SK-N-SH treated with all-trans-retinoic acid at 6 μM for 48 hours (cell line): Measurements from ENCODE around the gene SERTAD2.

Source experiments
- ATAC-seq: fragments of 200-7000 bp; cut with Tn5 transposase; 3 replicates; pipeline ENCODE4 v1.9.1; 2020; ENCODE audit warnings: mild to moderate bottlenecking, moderate library complexity
- ARNTL ChIP-seq: fragments of 450-650 bp; formaldehyde crosslinking; IDR thresholded peaks from 2 replicates; pipeline ENCODE4 v1.5.0; 2020; ENCODE audit warnings: low read depth, mild to moderate bottlenecking, moderate library complexity, borderline replicate concordance
- BACH2 ChIP-seq: fragments of 250-450 bp; sonication (Bioruptor Pico); IDR thresholded peaks from 2 replicates; pipeline ENCODE4 v1.9.0; 2021; ENCODE audit warnings: mild to moderate bottlenecking, borderline replicate concordance
- CSDC2 ChIP-seq: fragments of 250-450 bp; sonication (Bioruptor Pico); IDR thresholded peaks from 2 replicates; pipeline ENCODE4 v1.5.0; 2020; ENCODE audit warnings: mild to moderate bottlenecking, moderate library complexity
- CSRNP3 ChIP-seq: fragments of 250-450 bp; sonication (Bioruptor Pico); IDR thresholded peaks from 2 replicates; pipeline ENCODE4 v1.5.1; 2021; ENCODE audit warnings: mild to moderate bottlenecking, moderate library complexity
- ESRRG ChIP-seq: fragments of 250-450 bp; sonication (Bioruptor Pico); IDR thresholded peaks from 2 replicates; pipeline ENCODE4 v1.6.1; 2021; ENCODE audit warnings: mild to moderate bottlenecking
- GLIS3 ChIP-seq: fragments of 250-450 bp; sonication (Bioruptor Pico); IDR thresholded peaks from 2 replicates; pipeline ENCODE4 v1.5.0; 2020; ENCODE audit warnings: mild to moderate bottlenecking, moderate library complexity
- ISL1 ChIP-seq: fragments of 250-450 bp; sonication (Bioruptor Pico); IDR thresholded peaks from 2 replicates; pipeline ENCODE4 v2.1.2; 2022; ENCODE audit warnings: mild to moderate bottlenecking, moderate library complexity
- OSR1 ChIP-seq: fragments of 250-450 bp; sonication (Bioruptor Pico); IDR thresholded peaks from 2 replicates; pipeline ENCODE4 v1.8.0; 2022; ENCODE audit warnings: moderate library complexity, mild to moderate bottlenecking, inconsistent platforms
- POU6F1 ChIP-seq: fragments of 250-450 bp; sonication (Bioruptor Pico); IDR thresholded peaks from 2 replicates; pipeline ENCODE4 v1.8.0; 2021; ENCODE audit warnings: low read depth, mild to moderate bottlenecking, moderate library complexity, borderline replicate concordance
- PPARA ChIP-seq: fragments of 250-450 bp; sonication (Bioruptor Pico); IDR thresholded peaks from 2 replicates; pipeline ENCODE4 v1.5.0; 2020; ENCODE audit warnings: mild to moderate bottlenecking, borderline replicate concordance
- RARB ChIP-seq: fragments of 250-450 bp; sonication (Bioruptor Pico); IDR thresholded peaks from 2 replicates; pipeline ENCODE4 v1.8.0; 2021; ENCODE audit warnings: mild to moderate bottlenecking, moderate library complexity
- SNAI2 ChIP-seq: fragments of 250-450 bp; sonication (Bioruptor Pico); IDR thresholded peaks from 2 replicates; pipeline ENCODE4 v1.5.0; 2020; ENCODE audit warnings: mild to moderate bottlenecking, moderate library complexity
- TOX ChIP-seq: fragments of 250-450 bp; sonication (Bioruptor Pico); IDR thresholded peaks from 2 replicates; pipeline ENCODE4 v1.8.0; 2021; ENCODE audit warnings: mild to moderate bottlenecking, moderate library complexity, borderline replicate concordance
- ZC3H10 ChIP-seq: fragments of 250-450 bp; sonication (Bioruptor Pico); IDR thresholded peaks from 2 replicates; pipeline ENCODE4 v1.5.1; 2021; ENCODE audit warnings: mild to moderate bottlenecking, moderate library complexity
- ZFP3 ChIP-seq: fragments of 250-450 bp; sonication (Bioruptor Pico); IDR thresholded peaks from 2 replicates; pipeline ENCODE4 v1.5.0; 2020; ENCODE audit warnings: mild to moderate bottlenecking, moderate library complexity
- ZFP30 ChIP-seq: fragments of 450-650 bp; formaldehyde crosslinking; IDR thresholded peaks from 2 replicates; pipeline ENCODE4 v1.5.0; 2022; ENCODE audit warnings: mild to moderate bottlenecking, moderate library complexity
- ZNF565 ChIP-seq: fragments of 450-650 bp; formaldehyde crosslinking; conservative IDR thresholded peaks from 2 replicates; pipeline ENCODE4 v1.5.0; 2020; ENCODE audit warnings: low read depth, mild to moderate bottlenecking, moderate library complexity
- ZNF8 ChIP-seq: fragments of 450-650 bp; formaldehyde crosslinking; IDR thresholded peaks from 2 replicates; pipeline ENCODE4 v1.5.0; 2020; ENCODE audit warnings: mild to moderate bottlenecking, moderate library complexity
- TF ChIP-seq, protein P1 (sequence below): fragments of 250-450 bp; sonication (Bioruptor Pico); IDR thresholded peaks from 2 replicates; pipeline ENCODE4 v1.5.1; 2020; ENCODE audit warnings: low read depth, mild to moderate bottlenecking, moderate library complexity

The SERTAD2 gene

GRCh38 chr2:64652231-64653108 is 1.2 kb downstream of the SERTAD2 start:
- no peak for TF ChIP-seq ZC3H10 (CRISPR knock-in tag)
- no peak for TF ChIP-seq SNAI2 (CRISPR knock-in tag)
- no peak for TF ChIP-seq BACH2 (CRISPR knock-in tag)
- TF ChIP-seq TOX: no peak
- TF ChIP-seq ISL1 (CRISPR knock-in tag): no peak

GRCh38 chr2:64651590-64651989 is 2.1 kb downstream of the SERTAD2 start:
- no peak for ATAC-seq
- TF ChIP-seq TOX: no peak
- TF ChIP-seq ZC3H10 (CRISPR knock-in tag): no peak
- TF ChIP-seq ARNTL: no peak

More at GRCh38 chr2:64652231-64653108, 1.2 kb downstream of the SERTAD2 start:
- ATAC-seq: peak; percentile 20

DNA sequence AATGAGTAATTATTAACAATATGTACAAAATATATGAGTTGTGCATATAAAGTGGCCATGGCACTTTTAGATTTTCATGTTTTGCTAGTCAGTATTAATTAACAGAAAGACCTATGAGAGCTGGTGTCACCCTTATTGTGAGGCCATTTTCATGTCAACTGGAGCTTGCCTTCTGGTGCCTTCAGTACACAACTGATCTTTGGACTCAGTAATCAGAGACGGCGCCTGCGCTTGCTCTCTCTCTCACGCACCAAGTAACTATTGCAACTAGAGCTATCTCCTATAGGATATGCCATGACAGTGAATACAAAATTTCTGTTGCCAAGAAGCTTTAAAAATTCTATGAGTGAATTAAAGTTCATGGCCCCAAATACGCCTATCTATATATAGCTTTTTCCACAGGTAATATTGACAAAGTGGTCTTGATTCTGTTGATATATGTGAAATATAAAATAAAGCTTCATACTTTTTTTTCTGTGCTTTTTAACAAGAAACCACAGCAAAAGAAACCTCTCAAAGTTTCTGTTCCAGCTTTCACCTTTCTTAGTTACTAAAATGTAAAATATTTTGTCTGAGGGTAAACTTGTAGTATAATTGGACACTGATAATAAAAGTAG is 2.9 kb downstream of the SERTAD2 start:
- no peak for ATAC-seq
- TF ChIP-seq ZNF8 (CRISPR knock-in tag) (no peak), ARNTL (no peak), POU6F1 (CRISPR knock-in tag) (no peak), RARB (CRISPR knock-in tag) (no peak)
- TF ChIP-seq, all 23 proteins: peak for 0

DNA sequence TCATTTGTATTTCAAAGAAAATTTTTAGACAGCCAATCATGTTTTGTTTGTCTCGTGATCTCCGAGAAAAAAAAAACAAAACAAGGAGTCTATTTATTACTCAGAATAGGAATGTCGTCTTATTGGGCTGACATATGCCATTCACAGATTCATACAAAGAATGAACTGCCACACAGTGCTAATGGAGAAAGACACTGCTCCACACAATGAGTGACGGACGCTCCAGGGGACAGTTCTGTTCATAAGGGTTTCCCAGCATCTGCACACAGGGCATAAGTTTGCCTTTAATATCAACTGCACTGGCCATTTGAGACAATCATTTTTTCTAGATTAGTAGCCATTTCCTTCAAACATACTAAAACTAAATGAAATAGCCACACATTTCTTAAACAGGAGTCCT is 3.4 kb downstream of the SERTAD2 start:
- TF ChIP-seq TOX: no peak
- TF ChIP-seq RARB (CRISPR knock-in tag): no peak
- no peak for TF ChIP-seq PPARA (CRISPR knock-in tag)
- TF ChIP-seq ZFP3: no peak
- no peak for TF ChIP-seq BACH2 (CRISPR knock-in tag)
- no peak for TF ChIP-seq CSRNP3 (CRISPR knock-in tag)
- no peak for TF ChIP-seq ZFP30 (CRISPR knock-in tag)
- TF ChIP-seq, protein P1, sequence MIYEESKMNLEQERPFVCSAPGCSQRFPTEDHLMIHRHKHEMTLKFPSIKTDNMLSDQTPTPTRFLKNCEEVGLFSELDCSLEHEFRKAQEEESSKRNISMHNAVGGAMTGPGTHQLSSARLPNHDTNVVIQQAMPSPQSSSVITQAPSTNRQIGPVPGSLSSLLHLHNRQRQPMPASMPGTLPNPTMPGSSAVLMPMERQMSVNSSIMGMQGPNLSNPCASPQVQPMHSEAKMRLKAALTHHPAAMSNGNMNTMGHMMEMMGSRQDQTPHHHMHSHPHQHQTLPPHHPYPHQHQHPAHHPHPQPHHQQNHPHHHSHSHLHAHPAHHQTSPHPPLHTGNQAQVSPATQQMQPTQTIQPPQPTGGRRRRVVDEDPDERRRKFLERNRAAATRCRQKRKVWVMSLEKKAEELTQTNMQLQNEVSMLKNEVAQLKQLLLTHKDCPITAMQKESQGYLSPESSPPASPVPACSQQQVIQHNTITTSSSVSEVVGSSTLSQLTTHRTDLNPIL (CRISPR knock-in tag): no peak
- no peak for TF ChIP-seq POU6F1 (CRISPR knock-in tag)
- no peak for TF ChIP-seq ARNTL
- TF ChIP-seq ZC3H10 (CRISPR knock-in tag): no peak
- TF ChIP-seq ZNF565 (CRISPR knock-in tag): no peak
- no peak for TF ChIP-seq OSR1 (CRISPR knock-in tag)
- no peak for TF ChIP-seq GLIS3 (CRISPR knock-in tag)
- no peak for ATAC-seq

DNA sequence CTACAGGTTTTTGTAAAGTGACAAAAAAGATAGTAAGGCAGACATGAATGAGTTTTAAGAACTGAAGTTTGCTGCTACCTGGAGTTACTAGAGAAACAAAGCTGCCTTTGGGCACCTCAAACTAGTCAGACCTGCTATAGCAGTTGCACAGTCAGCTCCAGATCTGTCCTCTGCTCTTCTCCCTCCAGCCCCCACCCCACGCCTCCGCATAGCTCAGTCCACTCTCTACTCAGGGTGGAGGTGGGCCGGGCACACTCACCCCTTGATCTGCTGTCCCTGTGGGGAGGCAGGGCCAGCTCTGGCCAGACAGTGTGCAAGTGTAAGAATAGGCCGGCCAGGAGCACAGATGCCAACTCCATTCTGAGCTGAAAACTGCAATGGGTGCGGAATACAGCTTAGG is 4.1 kb downstream of the SERTAD2 start:
- TF ChIP-seq ARNTL (no peak), ESRRG (no peak), OSR1 (CRISPR knock-in tag) (no peak), GLIS3 (CRISPR knock-in tag) (no peak), BACH2 (CRISPR knock-in tag) (no peak), CSDC2 (no peak), SNAI2 (CRISPR knock-in tag) (no peak), ZNF8 (CRISPR knock-in tag) (no peak), ZFP30 (CRISPR knock-in tag) (no peak), ZNF565 (CRISPR knock-in tag) (no peak), ZC3H10 (CRISPR knock-in tag) (no peak)

More for the DNA sequence above, 4.1 kb downstream of the SERTAD2 start:
- no peak for ATAC-seq
